A549 (cell line): Measurements from ENCODE around the gene FBRSL1. TPM values are rescaled to one million over a fixed set of nuclear protein-coding genes. Genes with fewer than 3 reads are reported as not detected.
A peak's percentile ranks its signal among the peaks of the same experiment; 100 is the strongest.
"Not testable (repeated sequence)": the region's sequence is repeated elsewhere in the genome, so short reads cannot be mapped to it uniquely, and the experiment has no call there.

Source experiments
- ATAC-seq, 2 experiments: fragments of 200-7000 bp in 1 of 2; fragments of >200 bp in 1 of 2; cut with Nextera tagmentation in 1 of 2; cut with Tn5 transposase in 1 of 2; 3 replicates each; pipeline versions ENCODE4 v1.8.0 to v1.9.1; 2018 to 2020; ENCODE audit warnings: mild to moderate bottlenecking in 1 of 2, moderate library complexity in 1 of 2
- CTCF ChIA-PET: fragments of 300-600 bp; sonication (Branson Sonifier 250); formaldehyde crosslinking; extraction: SDS; loops from one replicate; lab custom pipeline; 2021; ENCODE audit warnings: antibody characterized with exemption, inconsistent platforms; lab: Yijun Ruan, JAX
- POLR2A ChIA-PET: fragments of 350-600 bp; formaldehyde crosslinking; extraction: SDS; loops from one replicate; lab custom pipeline; 2021; ENCODE audit warnings: antibody characterized with exemption, inconsistent platforms; lab: Yijun Ruan, JAX
- DNase-seq, 2 experiments: peaks; one replicate each; pipeline versions ENCODE4 v3.0.0 to v3.0.0-alpha.2; 2011 to 2016; ENCODE audit warnings: low read depth in 1 of 2, low spot score in 1 of 2
- FAIRE-seq: peaks from 2 replicates; lab custom pipeline; 2011; peaks lifted over from hg19 to GRCh38; lab: Jason Lieb, UNC
- H3K27ac ChIP-seq, 2 experiments: fragments of >200 bp; sonication (Bioruptor Twin); formaldehyde crosslinking; 3 replicates each; pipeline ENCODE4 v1.5.1; 2016 to 2017
- H3K4me1 ChIP-seq: fragments of >200 bp; sonication (Bioruptor Twin); formaldehyde crosslinking; 3 replicates; pipeline ENCODE4 v1.6.1; 2016
- H3K4me2 ChIP-seq: fragments of >200 bp; sonication (Bioruptor Twin); formaldehyde crosslinking; 3 replicates; pipeline ENCODE4 v1.6.1; 2016
- H3K4me3 ChIP-seq: fragments of >200 bp; sonication (Bioruptor Twin); formaldehyde crosslinking; 3 replicates; pipeline ENCODE4 v1.5.1; 2016
- H3K9me3 ChIP-seq: fragments of >200 bp; sonication (Bioruptor Twin); formaldehyde crosslinking; 3 replicates; pipeline ENCODE4 v1.6.1; 2016
- BHLHE40 ChIP-seq: IDR thresholded peaks from 2 replicates; pipeline ENCODE4 v1.6.1; 2012; ENCODE audit warnings: low read depth, low read length, inconsistent platforms
- CHD4 ChIP-seq: fragments of 200-600 bp; sonication (generic); IDR thresholded peaks from 2 replicates; pipeline ENCODE4 v1.6.1; 2016; ENCODE audit warnings: antibody characterized with exemption, mild to moderate bottlenecking, borderline replicate concordance
- GATA3 ChIP-seq: IDR thresholded peaks from 2 replicates; pipeline ENCODE4 v1.6.1; 2012; ENCODE audit warnings: borderline replicate concordance
- HEYL ChIP-seq: fragments of 250-450 bp; sonication (Bioruptor Pico); IDR thresholded peaks from 2 replicates; pipeline ENCODE4 v1.8.0; 2021; ENCODE audit warnings: mild to moderate bottlenecking, moderate library complexity
- HOXB13 ChIP-seq: fragments of 250-450 bp; sonication (Bioruptor Pico); IDR thresholded peaks from 2 replicates; pipeline ENCODE4 v1.5.0; 2020; ENCODE audit warnings: low read depth, mild to moderate bottlenecking, moderate library complexity
- JUN ChIP-seq, 2 experiments: fragments of >200 bp; sonication (Bioruptor Twin); formaldehyde crosslinking; IDR thresholded peaks; 2 replicates in 1 of 2; 3 replicates in 1 of 2; pipeline ENCODE4 v1.6.1; 2016 to 2017
- JUNB ChIP-seq: fragments of >200 bp; sonication (Bioruptor Twin); formaldehyde crosslinking; IDR thresholded peaks from 2 replicates; pipeline ENCODE4 v1.6.1; 2016
- PHF8 ChIP-seq: fragments of 200-600 bp; sonication (generic); IDR thresholded peaks from 2 replicates; pipeline ENCODE4 v1.6.1; 2016; ENCODE audit warnings: low read depth, mild to moderate bottlenecking, antibody characterized with exemption, moderate library complexity, borderline replicate concordance
- POLR2A ChIP-seq: IDR thresholded peaks from 2 replicates; pipeline ENCODE4 v1.6.1; 2012; ENCODE audit warnings: mild to moderate bottlenecking, low read length
- RNF2 ChIP-seq: fragments of 200-600 bp; sonication (generic); IDR thresholded peaks from 2 replicates; pipeline ENCODE4 v1.6.1; 2016; ENCODE audit warnings: low read depth, mild to moderate bottlenecking, antibody characterized with exemption, moderate library complexity, borderline replicate concordance
- SMC3 ChIP-seq: fragments of >200 bp; sonication (Bioruptor Twin); formaldehyde crosslinking; IDR thresholded peaks from 3 replicates; pipeline ENCODE4 v1.6.1; 2018; ENCODE audit warnings: inconsistent platforms
- TP53 ChIP-seq: fragments of 250-450 bp; sonication (Bioruptor Pico); IDR thresholded peaks from 2 replicates; pipeline ENCODE4 v1.5.0; 2021; ENCODE audit warnings: mild to moderate bottlenecking, moderate library complexity
- ZC3H11A ChIP-seq: fragments of 450-650 bp; IDR thresholded peaks from 2 replicates; pipeline ENCODE4 v1.6.1; 2014; ENCODE audit warnings: antibody characterized with exemption, mild to moderate bottlenecking
- ZFP36 ChIP-seq: fragments of 450-650 bp; IDR thresholded peaks from 2 replicates; pipeline ENCODE4 v1.6.1; 2014; ENCODE audit warnings: borderline replicate concordance; ENCODE audit not compliant: partially characterized antibody
- ZSCAN20 ChIP-seq: fragments of 250-450 bp; sonication (Bioruptor Pico); IDR thresholded peaks from 2 replicates; pipeline ENCODE4 v1.8.0; 2022; ENCODE audit warnings: mild to moderate bottlenecking, moderate library complexity
- WGBS: methylation state at CpG from one replicate; pipeline ENCODE4 v1.1.6; 2017; ENCODE audit errors: missing lambda C conversion rate; 5-methylcytosine and 5-hydroxymethylcytosine counted together
- polyA minus RNA-seq: library from RNA; depleted of rRNA, polyadenylated mRNA; stranded (reverse); fragments of >200 nt; gene quantifications from 2 replicates; pipeline ENCODE4 v1.2.3, GENCODE V29; 2011; rRNA and poly(A)+ RNA removed
- polyA plus RNA-seq, 4 experiments: library from polyadenylated mRNA; depleted of rRNA in 3 of 4; stranded (reverse); fragments of >200 nt; fragmentation: RNase III in 1 of 4; extraction: RNeasy Plus Mini Kit Qiagen cat#74134 plus additional on column Dnase treatment in 1 of 4; gene quantifications; 2 replicates in 3 of 4; 3 replicates in 1 of 4; pipeline ENCODE4 v1.2.3, GENCODE V29; 2011 to 2017
- TF ChIP-seq, protein P1 (sequence below): IDR thresholded peaks from 2 replicates; pipeline ENCODE4 v1.6.1; 2012; ENCODE audit warnings: low read depth, borderline replicate concordance
- TF ChIP-seq, protein P2 (sequence below): fragments of >200 bp; sonication (Bioruptor Twin); formaldehyde crosslinking; IDR thresholded peaks from 3 replicates; pipeline ENCODE4 v1.5.1; 2016
- TF ChIP-seq, protein P3 (sequence below): IDR thresholded peaks from 2 replicates; pipeline ENCODE4 v1.6.1; 2012
- TF ChIP-seq, protein P4 (sequence below): fragments of 450-650 bp; IDR thresholded peaks from 2 replicates; pipeline ENCODE4 v1.6.1; 2014; ENCODE audit warnings: antibody characterized with exemption

Gene FBRSL1
- polyA plus RNA-seq (2011; rRNA removed): 2.7 and 3.0 TPM in 2 replicates
- 13.4 and 22.4 TPM in 2 replicates for polyA plus RNA-seq (2012; cell fraction: cytosol; rRNA removed)
- 53.8 and 59.8 TPM in 2 replicates for polyA plus RNA-seq (2012; cell fraction: nucleus; rRNA removed)
- 28.5 to 37.8 TPM (median 32.8 TPM) in 3 replicates for polyA plus RNA-seq (2017; fragmentation: RNase III; extraction: RNeasy Plus Mini Kit Qiagen cat#74134 plus additional on column Dnase treatment)
- 3.4 and 3.6 TPM in 2 replicates for polyA minus RNA-seq

GRCh38 chr12:132489602-132490266, at the start of gene FBRSL1:
Gene FBRSL1 (plus strand): TSS chr12:132490151.
- peak within 1 kb of the TSS; percentile 100 for H3K4me3 ChIP-seq
- H3K9me3 ChIP-seq: no peaks in the 10 kb centered on the region
- no CpG with 5 or more reads among the region's 96 CpGs for WGBS
- peak within 1 kb of the TSS; percentile 87 to 92 for H3K27ac ChIP-seq
- peaks cover 42% of the 10 kb centered on the region for H3K4me1 ChIP-seq
- ChIA-PET CTCF (no interaction called here), POLR2A (no interaction called here)
- DNase-seq: peak; percentile 81 to 88
- FAIRE-seq: no peak
- TF ChIP-seq, protein P1, sequence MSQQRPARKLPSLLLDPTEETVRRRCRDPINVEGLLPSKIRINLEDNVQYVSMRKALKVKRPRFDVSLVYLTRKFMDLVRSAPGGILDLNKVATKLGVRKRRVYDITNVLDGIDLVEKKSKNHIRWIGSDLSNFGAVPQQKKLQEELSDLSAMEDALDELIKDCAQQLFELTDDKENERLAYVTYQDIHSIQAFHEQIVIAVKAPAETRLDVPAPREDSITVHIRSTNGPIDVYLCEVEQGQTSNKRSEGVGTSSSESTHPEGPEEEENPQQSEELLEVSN: peak; percentile 20; the same call in 1 of the 2 replicates
- no peak for TF ChIP-seq JUNB
- TF ChIP-seq ZC3H11A: no peak
- TF ChIP-seq HOXB13 (CRISPR knock-in tag): no peak
- peak; percentile 32; the same call in 1 of the 2 replicates for TF ChIP-seq PHF8
- peak in 1 of 2 experiments; percentile 33; a peak in 2 of 5 replicates for TF ChIP-seq JUN (IDR thresholded peaks at IDR 0.05)
- peak; percentile 40 for TF ChIP-seq POLR2A
- TF ChIP-seq, protein P2, sequence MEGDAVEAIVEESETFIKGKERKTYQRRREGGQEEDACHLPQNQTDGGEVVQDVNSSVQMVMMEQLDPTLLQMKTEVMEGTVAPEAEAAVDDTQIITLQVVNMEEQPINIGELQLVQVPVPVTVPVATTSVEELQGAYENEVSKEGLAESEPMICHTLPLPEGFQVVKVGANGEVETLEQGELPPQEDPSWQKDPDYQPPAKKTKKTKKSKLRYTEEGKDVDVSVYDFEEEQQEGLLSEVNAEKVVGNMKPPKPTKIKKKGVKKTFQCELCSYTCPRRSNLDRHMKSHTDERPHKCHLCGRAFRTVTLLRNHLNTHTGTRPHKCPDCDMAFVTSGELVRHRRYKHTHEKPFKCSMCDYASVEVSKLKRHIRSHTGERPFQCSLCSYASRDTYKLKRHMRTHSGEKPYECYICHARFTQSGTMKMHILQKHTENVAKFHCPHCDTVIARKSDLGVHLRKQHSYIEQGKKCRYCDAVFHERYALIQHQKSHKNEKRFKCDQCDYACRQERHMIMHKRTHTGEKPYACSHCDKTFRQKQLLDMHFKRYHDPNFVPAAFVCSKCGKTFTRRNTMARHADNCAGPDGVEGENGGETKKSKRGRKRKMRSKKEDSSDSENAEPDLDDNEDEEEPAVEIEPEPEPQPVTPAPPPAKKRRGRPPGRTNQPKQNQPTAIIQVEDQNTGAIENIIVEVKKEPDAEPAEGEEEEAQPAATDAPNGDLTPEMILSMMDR: peak; percentile 14; the same call in 1 of the 3 replicates
- no peak for TF ChIP-seq TP53 (CRISPR knock-in tag)
- no peak for TF ChIP-seq BHLHE40
- TF ChIP-seq, all 56 proteins: peak for 5
- ATAC-seq: peak; percentile 65 to 68
- peak within 1 kb of the TSS; percentile 100 for H3K4me2 ChIP-seq

- 79% methylated on average over 13 of the region's 13 CpGs for WGBS
- POLR2A ChIA-PET: not testable (repeated sequence)
These were observed 49.5 kb upstream of the FBRSL1 start for GRCh38 chr12:132440420-132440819.

DNA sequence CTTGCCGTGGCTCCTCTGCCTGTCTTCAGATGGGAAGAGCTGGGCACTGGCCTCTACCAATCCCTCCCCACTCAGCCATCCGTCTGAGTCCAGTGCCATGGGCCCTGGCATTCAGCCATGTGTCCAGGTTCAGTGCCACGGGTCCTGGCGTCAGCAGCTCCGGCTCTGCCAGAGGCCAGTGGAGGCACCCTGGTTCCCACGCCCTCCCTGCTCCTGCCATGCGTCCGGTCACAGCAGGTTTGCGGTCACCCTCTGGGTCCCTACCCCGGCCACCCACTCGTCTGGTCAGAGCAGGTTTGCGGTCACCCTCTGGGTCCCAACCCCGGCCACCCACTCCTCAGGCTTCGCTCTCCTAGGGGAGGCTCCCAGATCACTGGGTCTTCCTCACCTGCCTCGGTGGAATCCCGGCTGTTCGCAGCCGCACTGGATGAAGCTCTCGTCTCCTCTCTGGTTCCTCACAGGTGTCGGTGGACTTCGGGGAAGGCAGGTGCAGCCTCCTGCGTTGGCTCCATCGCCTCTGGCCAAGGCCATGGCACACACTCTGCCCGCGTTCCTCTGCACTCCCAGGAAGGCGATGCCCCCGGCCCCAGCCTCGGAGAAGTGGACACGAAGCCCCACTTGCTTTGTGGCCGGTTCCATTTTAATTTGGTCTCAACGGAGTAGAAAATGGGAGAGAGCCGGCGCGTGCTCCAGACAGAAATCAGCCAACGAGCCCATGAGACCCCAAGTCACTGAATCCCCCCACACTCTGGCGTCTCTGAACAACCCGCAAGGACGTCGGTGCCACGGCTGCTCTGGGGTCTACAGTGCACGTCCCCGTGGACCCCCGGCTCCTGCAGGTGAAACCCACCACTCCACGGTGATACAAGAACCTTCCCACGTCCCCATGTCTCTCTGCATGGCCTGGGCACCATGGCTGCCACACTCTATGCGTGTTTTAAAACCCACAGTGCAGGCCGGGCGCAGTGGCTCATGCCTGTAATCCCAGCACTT, 47.8 kb upstream of the FBRSL1 start:
- DNase-seq (no peak), FAIRE-seq (no peak), ATAC-seq (no peak)
- CTCF ChIA-PET: interaction anchor here (0.6 to 1.5 kb wide), 3 partner anchors 9 to 189 kb away, joined by 3 to 5 read pairs (median 4); no protein-coding TSS in a partner anchor
- WGBS: 79% methylated on average over 48 of the region's 48 CpGs
- H3K4me2 ChIP-seq: no peak overlapping the region
- no peak for TF ChIP-seq ZSCAN20 (CRISPR knock-in tag)
- POLR2A ChIA-PET: no interaction called here
- H3K4me3 ChIP-seq: no peak overlapping the region
- no peaks in the 10 kb centered on the region for H3K9me3 ChIP-seq
- H3K4me1 ChIP-seq: peaks cover 5% of the 10 kb centered on the region
- no peak overlapping the region for H3K27ac ChIP-seq

More at GRCh38 chr12:132440420-132440819, 49.5 kb upstream of the FBRSL1 start:
- ATAC-seq, H3K9me3 ChIP-seq, H3K4me3 ChIP-seq, FAIRE-seq, H3K27ac ChIP-seq, H3K4me2 ChIP-seq, H3K4me1 ChIP-seq, DNase-seq: not testable (repeated sequence)
- CTCF ChIA-PET: interaction anchor here (0.6 to 0.8 kb wide), 2 partner anchors 20 to 25 kb away, joined by 3 read pairs; no protein-coding TSS in a partner anchor

DNA sequence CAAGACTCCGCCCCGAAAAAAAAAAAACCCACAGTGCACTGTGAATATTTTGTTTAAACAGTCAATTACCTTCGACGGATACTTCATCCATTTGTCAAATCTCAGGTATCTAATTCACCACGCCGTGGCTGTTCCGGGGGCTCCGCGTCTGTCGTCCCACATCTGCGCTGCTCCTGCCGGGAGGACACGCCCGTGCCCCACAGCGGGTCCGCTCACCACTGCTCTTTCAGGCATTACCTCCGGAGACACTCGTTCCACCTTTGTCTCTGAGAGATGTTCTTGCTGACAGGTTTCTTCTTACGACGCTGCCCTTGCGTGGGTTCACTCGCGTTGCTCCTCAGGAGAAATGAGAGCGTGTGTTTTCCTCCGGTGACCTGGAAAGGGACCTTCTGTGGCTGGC, 46.9 kb upstream of the FBRSL1 start:
- H3K27ac ChIP-seq: no peak overlapping the region
- POLR2A ChIA-PET: no interaction called here
- no peaks in the 10 kb centered on the region for H3K4me1 ChIP-seq
- no peaks in the 10 kb centered on the region for H3K9me3 ChIP-seq
- no peak for FAIRE-seq
- DNase-seq: no peak
- CTCF ChIA-PET: no interaction called here
- H3K4me3 ChIP-seq: no peak overlapping the region
- ATAC-seq: no peak
- H3K4me2 ChIP-seq: no peak overlapping the region
- WGBS: 88% methylated on average over 25 of the region's 25 CpGs
- TF ChIP-seq SMC3: no peak
- TF ChIP-seq ZSCAN20 (CRISPR knock-in tag): no peak
- TF ChIP-seq POLR2A: no peak
- TF ChIP-seq, protein P2: no peak
- TF ChIP-seq, protein P3, sequence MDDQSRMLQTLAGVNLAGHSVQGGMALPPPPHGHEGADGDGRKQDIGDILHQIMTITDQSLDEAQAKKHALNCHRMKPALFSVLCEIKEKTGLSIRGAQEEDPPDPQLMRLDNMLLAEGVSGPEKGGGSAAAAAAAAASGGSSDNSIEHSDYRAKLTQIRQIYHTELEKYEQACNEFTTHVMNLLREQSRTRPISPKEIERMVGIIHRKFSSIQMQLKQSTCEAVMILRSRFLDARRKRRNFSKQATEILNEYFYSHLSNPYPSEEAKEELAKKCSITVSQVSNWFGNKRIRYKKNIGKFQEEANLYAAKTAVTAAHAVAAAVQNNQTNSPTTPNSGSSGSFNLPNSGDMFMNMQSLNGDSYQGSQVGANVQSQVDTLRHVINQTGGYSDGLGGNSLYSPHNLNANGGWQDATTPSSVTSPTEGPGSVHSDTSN: no peak
- no peak for TF ChIP-seq HEYL (CRISPR knock-in tag)
- no peak for TF ChIP-seq GATA3
- no peak for TF ChIP-seq ZFP36
- TF ChIP-seq, protein P4, sequence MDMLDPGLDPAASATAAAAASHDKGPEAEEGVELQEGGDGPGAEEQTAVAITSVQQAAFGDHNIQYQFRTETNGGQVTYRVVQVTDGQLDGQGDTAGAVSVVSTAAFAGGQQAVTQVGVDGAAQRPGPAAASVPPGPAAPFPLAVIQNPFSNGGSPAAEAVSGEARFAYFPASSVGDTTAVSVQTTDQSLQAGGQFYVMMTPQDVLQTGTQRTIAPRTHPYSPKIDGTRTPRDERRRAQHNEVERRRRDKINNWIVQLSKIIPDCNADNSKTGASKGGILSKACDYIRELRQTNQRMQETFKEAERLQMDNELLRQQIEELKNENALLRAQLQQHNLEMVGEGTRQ: no peak
- TF ChIP-seq CHD4: no peak
- no peak for TF ChIP-seq RNF2
